Measurements from ENCODE around the gene CNOT6.
"Not testable (repeated sequence)": the region's sequence is repeated elsewhere in the genome, so short reads cannot be mapped to it uniquely, and the experiment has no call there.

Gene CNOT6

GRCh38 chr5:180515294-180515693 is 21.1 kb downstream of the CNOT6 start:
- no peak for TF ChIP-seq CTCF (IDR thresholded peaks at IDR 0.05; ENCODE audit: low read depth, low read length)
- DNase-seq (ENCODE audit: extremely low read depth, low read depth), result no peak

GRCh38 chr5:180515974-180516373 is 21.8 kb downstream of the CNOT6 start:
- not testable (repeated sequence) for DNase-seq (ENCODE audit: extremely low read depth, low read depth)

GRCh38 chr5:180516440-180516839 is 22.3 kb downstream of the CNOT6 start:
- TF ChIP-seq CTCF (IDR thresholded peaks at IDR 0.05; ENCODE audit: low read depth, low read length), result no peak
- DNase-seq (ENCODE audit: extremely low read depth, low read depth), result no peak

- TF ChIP-seq CTCF (IDR thresholded peaks at IDR 0.05; ENCODE audit: low read depth, low read length), result no peak
- no peak for DNase-seq (ENCODE audit: extremely low read depth, low read depth)
These were observed 24.9 kb downstream of the CNOT6 start for GRCh38 chr5:180519098-180519497.

GRCh38 chr5:180521101-180521500 is 26.9 kb downstream of the CNOT6 start:
- no peak for TF ChIP-seq CTCF (IDR thresholded peaks at IDR 0.05; ENCODE audit: low read depth, low read length)
- no peak for DNase-seq (ENCODE audit: extremely low read depth, low read depth)

- no peak for TF ChIP-seq CTCF (IDR thresholded peaks at IDR 0.05; ENCODE audit: low read depth, low read length)
- no peak for DNase-seq (ENCODE audit: extremely low read depth, low read depth)
These were observed 27.4 kb downstream of the CNOT6 start for GRCh38 chr5:180521591-180521990.

GRCh38 chr5:180522330-180522729 is 28.2 kb downstream of the CNOT6 start:
- no peak for TF ChIP-seq CTCF (IDR thresholded peaks at IDR 0.05; ENCODE audit: low read depth, low read length)

GRCh38 chr5:180523629-180524466 is 29.7 kb downstream of the CNOT6 start:
- DNase-seq (ENCODE audit: extremely low read depth, low read depth), result no peak
- no peak for TF ChIP-seq CTCF (IDR thresholded peaks at IDR 0.05; ENCODE audit: low read depth, low read length)

More at GRCh38 chr5:180522330-180522729, 28.2 kb downstream of the CNOT6 start:
- no peak for DNase-seq (ENCODE audit: extremely low read depth, low read depth)
